ENCODE results near the gene RIMBP2.

RIMBP2 gene

GRCh38 chr12:130573766-130574165, 142.3 kb downstream of the RIMBP2 start:
- DNase-seq: no peak
- in situ Hi-C loops (cut with HindIII; ENCODE audit: low pct_ligation_motif_present, low pct_unique_long_range_greater_than_20kb, low sequenced_read_pairs): no loop called here

DNA sequence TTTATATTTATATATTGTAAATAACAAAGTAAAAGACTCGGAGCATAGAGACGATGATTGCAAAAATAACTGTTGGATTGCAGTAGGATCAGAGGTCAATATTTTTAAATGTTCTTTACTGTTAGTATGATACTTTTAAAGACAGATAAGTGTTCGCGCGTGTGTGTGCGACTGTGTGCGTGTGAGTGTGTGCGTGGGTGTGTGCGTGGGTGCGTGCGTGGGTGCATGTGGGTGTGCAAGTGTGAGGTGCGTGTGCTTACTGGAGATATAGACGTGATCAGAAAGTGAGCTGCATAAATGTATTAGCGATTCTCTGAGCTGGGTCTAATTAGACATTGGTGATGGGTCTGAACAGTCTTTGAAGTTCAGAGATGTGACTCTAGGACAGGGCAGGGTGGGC, 142.9 kb downstream of the RIMBP2 start:
- in situ Hi-C loops (cut with HindIII; ENCODE audit: low pct_ligation_motif_present, low pct_unique_long_range_greater_than_20kb, low sequenced_read_pairs): no loop called here
- DNase-seq: no peak

GRCh38 chr12:130572553-130572952, 143.5 kb downstream of the RIMBP2 start:
- in situ Hi-C loops (cut with HindIII; ENCODE audit: low pct_ligation_motif_present, low pct_unique_long_range_greater_than_20kb, low sequenced_read_pairs): no loop called here
- no peak for DNase-seq

- in situ Hi-C loops (cut with HindIII; ENCODE audit: low pct_ligation_motif_present, low pct_unique_long_range_greater_than_20kb, low sequenced_read_pairs): no loop called here
- no peak for DNase-seq
These were observed 144.4 kb downstream of the RIMBP2 start for GRCh38 chr12:130571734-130572133.

GRCh38 chr12:130571089-130571488, 145.0 kb downstream of the RIMBP2 start:
- DNase-seq: no peak
- in situ Hi-C loops (cut with HindIII; ENCODE audit: low pct_ligation_motif_present, low pct_unique_long_range_greater_than_20kb, low sequenced_read_pairs): no loop called here

- no peak for DNase-seq
These were observed 146.6 kb downstream of the RIMBP2 start for GRCh38 chr12:130569521-130569920.

GRCh38 chr12:130568501-130568900, 147.6 kb downstream of the RIMBP2 start:
- DNase-seq: no peak
- in situ Hi-C loops (cut with HindIII; ENCODE audit: low pct_ligation_motif_present, low pct_unique_long_range_greater_than_20kb, low sequenced_read_pairs): no loop called here

More at GRCh38 chr12:130569521-130569920, 146.6 kb downstream of the RIMBP2 start:
- in situ Hi-C loops (cut with HindIII; ENCODE audit: low pct_ligation_motif_present, low pct_unique_long_range_greater_than_20kb, low sequenced_read_pairs): no loop called here

DNA sequence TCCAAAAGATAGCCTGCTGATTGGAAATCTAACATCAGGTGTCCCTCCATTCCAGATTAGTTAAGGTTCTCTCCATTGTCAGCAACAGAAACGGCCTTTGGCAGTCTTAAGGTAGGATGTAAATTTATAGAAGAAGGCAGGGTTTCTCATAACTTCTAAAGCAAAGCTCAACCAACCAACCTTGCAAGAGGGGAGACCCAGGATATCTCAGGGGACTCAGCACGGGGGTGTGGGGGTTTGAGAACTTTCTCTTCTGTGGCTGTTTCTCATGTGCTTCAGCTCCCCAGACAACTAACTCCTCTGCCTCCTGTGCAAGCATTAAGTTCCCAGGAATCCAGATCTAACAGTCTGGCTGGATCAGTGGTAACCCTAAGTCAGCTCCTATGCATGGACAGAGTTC, 148.1 kb downstream of the RIMBP2 start:
- in situ Hi-C loops (cut with HindIII; ENCODE audit: low pct_ligation_motif_present, low pct_unique_long_range_greater_than_20kb, low sequenced_read_pairs): no loop called here
- no peak for DNase-seq

DNA sequence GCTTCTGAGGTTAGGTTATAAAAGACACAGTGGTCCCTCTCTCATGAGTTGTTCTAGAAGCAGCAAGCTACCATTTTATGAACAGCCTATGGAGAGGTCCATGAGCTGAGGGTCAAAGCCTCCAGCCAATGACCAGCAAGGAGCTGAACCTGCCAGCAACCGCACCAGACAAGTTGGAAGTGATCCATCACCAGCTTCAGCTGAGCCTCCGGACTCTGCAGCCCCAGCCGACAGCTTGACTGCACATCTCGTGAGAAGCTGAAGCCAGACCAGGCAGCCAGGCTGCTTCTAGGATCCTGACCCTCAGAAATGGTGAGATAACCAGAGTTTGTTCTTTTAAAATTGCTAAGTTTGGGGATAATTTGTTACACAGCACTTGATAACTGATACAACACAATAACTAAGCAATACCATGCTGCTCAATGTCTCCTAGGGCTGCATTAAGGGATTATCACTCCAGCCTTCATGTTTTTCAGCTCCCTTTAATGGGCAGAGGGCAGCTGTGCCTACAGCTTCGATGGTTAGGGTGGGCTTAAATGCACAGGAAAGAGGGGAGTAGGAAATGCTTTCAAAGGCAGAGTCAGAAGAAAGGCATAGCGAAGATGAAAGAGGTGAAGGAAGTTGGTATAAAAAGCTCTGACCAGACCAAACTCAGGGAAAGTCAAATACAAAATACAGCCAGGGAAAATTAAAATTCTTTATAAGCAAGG, 149.5 kb downstream of the RIMBP2 start:
- no peak for DNase-seq
- in situ Hi-C loops (cut with HindIII; ENCODE audit: low pct_ligation_motif_present, low pct_unique_long_range_greater_than_20kb, low sequenced_read_pairs): no loop called here

DNA sequence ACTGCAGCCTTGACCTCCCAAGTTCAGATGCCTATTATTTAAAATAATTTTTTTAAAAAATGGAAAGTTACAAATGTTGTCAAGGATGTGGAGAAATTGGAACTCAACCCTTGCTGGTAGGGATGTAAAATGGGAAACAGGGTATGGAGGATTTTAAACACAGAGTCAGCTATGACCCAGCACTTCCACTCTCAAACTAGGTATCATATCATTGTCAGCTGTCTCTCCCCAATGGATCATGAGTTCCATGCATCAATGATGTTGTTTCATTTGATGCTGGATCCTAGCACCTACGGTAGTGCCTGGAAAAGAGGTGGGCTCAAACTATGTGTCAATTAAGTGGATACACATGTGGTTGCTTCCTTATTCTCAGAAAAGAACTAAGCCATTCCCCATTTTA, 150.9 kb downstream of the RIMBP2 start:
- in situ Hi-C loops (cut with HindIII; ENCODE audit: low pct_ligation_motif_present, low pct_unique_long_range_greater_than_20kb, low sequenced_read_pairs): no loop called here
- DNase-seq: no peak

- in situ Hi-C loops (cut with HindIII; ENCODE audit: low pct_ligation_motif_present, low pct_unique_long_range_greater_than_20kb, low sequenced_read_pairs): no loop called here
- DNase-seq: no peak
These were observed 152.8 kb downstream of the RIMBP2 start for GRCh38 chr12:130563323-130563722.

DNA sequence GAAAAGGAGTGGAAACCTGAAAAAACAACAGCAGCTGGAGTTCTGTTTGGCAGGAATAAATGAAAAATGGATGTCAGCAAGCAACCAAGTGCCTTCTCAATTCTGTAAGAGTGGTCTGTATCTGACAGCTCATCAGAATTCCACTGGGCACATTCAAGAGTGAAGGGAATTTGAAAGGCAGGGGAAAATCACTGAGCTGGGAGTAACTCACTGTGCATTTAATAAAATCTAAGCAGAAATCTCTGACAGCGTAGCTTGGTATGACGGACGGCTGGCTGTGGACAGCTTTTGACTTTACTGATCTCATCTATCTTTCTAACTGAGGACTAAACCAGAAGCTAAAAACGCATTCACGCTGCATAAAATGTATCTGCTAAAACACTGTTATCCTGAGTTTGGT, 153.4 kb downstream of the RIMBP2 start:
- in situ Hi-C loops (cut with HindIII; ENCODE audit: low pct_ligation_motif_present, low pct_unique_long_range_greater_than_20kb, low sequenced_read_pairs): no loop called here
- DNase-seq: no peak

GRCh38 chr12:130560321-130560720, 155.8 kb downstream of the RIMBP2 start:
- DNase-seq: no peak
- in situ Hi-C loops (cut with HindIII; ENCODE audit: low pct_ligation_motif_present, low pct_unique_long_range_greater_than_20kb, low sequenced_read_pairs): no loop called here

DNA sequence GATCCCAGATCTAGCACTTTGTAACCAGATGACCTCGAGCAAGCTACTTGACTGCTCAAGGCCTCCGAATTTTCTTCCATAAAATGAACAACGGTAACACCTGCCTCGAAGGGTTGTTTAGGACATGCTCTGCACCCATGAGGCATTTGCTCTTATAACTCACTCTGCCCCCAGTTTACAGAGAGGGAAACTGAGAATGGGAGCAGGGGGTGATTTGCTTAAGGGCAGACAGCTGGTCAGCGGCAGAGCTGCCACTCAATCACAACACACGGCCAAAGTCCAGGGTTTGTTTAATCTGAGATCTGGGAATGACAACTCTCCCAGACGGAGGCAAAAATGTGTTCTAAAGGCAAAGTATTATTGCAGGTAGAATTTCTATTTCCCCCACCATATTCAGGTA, 156.3 kb downstream of the RIMBP2 start:
- no peak for DNase-seq
- in situ Hi-C loops (cut with HindIII; ENCODE audit: low pct_ligation_motif_present, low pct_unique_long_range_greater_than_20kb, low sequenced_read_pairs): no loop called here

GRCh38 chr12:130557886-130558765, 158.0 kb downstream of the RIMBP2 start:
- in situ Hi-C loops (cut with HindIII; ENCODE audit: low pct_ligation_motif_present, low pct_unique_long_range_greater_than_20kb, low sequenced_read_pairs): no loop called here
- DNase-seq: no peak

DNA sequence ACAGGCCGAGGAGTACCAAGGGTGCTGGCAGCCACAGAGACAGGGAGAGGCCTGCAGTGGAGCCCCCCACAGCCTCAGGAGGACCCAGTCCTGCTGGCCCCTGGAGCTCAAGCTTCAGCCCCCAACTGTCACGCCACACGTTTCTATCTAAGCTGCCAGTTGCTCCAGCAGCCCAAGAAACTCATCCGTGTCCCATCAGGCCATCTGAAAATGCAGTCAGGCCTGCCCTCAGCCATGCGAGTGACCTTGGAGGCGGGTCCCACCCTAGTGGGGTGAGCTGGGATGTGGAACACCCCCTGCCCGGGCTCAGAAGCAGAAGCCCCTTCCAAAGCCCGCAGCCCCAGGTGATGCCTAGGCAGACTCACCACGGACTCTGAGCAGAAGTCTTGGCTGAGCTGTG, 158.9 kb downstream of the RIMBP2 start:
- in situ Hi-C loops (cut with HindIII; ENCODE audit: low pct_ligation_motif_present, low pct_unique_long_range_greater_than_20kb, low sequenced_read_pairs): no loop called here
- DNase-seq: no peak

DNA sequence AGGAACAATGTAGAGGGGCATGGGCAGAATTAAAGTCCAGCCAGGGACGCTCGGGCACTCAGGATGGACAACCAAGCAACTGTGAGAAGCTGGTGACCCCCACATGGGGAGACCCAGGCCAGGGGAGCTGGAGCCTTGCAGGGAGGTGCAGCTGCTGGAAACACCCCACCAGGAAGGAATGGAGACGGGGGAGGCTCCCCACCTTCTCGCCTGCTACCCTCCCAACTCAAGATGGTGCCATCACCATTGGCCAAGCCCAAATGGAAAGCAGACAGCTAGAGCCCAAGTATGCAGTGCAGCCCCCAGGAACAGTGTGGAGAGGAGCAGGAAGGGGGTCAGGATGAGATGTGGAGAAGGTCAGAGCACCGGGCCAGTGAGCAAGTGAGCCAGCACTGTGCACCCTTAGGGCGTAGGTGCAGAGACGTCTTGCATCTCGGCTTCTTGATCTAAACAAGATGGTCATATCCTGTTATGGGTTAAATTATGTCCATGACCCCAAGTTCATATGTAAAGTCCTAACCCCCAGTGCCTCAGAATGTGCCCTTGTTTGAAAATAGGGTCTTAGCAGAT, 159.5 kb downstream of the RIMBP2 start:
- in situ Hi-C loops (cut with HindIII; ENCODE audit: low pct_ligation_motif_present, low pct_unique_long_range_greater_than_20kb, low sequenced_read_pairs): no loop called here
- DNase-seq: no peak

DNA sequence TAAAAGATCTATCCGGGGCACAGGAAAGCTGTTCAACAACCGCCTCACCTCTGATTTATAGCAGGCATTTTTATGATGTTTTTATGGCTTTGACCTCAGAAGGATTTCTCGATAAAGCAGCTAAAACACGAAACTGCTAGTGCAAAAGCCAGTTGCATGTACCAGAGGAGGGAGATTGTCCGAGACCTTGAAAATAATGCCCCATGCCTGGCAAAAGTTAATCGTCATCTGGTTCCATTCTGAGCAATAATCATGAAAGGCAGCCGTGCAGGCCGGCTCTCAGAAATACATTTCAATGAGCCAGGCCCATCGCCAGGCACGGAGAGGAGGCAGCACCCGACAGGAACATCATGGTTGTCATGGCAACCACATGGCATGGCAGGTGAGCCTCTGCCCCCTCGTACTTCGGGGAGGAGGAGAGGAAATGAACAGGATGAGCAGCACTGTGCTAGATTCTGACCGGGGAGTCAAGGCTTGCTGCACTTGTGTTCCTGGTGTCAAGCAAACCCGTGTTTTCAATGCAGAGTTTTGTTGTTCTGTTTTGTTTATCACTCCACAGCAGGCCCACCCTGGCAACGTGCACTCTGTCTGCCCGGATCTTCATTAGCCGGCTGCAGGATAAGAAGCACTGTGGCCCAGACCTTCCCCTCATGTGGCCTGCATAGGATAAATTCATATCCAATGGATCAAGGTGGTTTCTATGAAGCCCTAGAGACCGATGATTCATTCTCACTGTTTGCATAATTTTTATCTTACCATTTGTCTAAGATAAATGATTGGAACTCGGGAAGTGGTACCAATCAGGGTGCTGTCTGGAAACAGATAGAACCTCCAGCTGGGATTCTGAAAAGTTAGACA, 160.2 kb downstream of the RIMBP2 start:
- no peak for DNase-seq
- in situ Hi-C loops (cut with HindIII; ENCODE audit: low pct_ligation_motif_present, low pct_unique_long_range_greater_than_20kb, low sequenced_read_pairs): no loop called here

- DNase-seq: no peak
- in situ Hi-C loops (cut with HindIII; ENCODE audit: low pct_ligation_motif_present, low pct_unique_long_range_greater_than_20kb, low sequenced_read_pairs): no loop called here
These were observed 160.9 kb downstream of the RIMBP2 start for GRCh38 chr12:130555221-130555620.
